Occipital lobe (tissue), 2 donors: ENCODE data around the gene SMAP2. TPM values are rescaled to one million over a fixed set of nuclear protein-coding genes. Genes with fewer than 3 reads are reported as not detected.

Experiments
- DNase-seq: peaks from one replicate; lab custom pipeline; 2025; lab: John Stamatoyannopoulos, UW
- total RNA-seq: library from RNA; depleted of rRNA; stranded (reverse); fragments of >200 nt; gene quantifications from one replicate; pipeline ENCODE4 v1.2.3, GENCODE V29; 2014

The SMAP2 gene
- total RNA-seq, 1 donor from 2014 or later = 24.6 TPM

DNA sequence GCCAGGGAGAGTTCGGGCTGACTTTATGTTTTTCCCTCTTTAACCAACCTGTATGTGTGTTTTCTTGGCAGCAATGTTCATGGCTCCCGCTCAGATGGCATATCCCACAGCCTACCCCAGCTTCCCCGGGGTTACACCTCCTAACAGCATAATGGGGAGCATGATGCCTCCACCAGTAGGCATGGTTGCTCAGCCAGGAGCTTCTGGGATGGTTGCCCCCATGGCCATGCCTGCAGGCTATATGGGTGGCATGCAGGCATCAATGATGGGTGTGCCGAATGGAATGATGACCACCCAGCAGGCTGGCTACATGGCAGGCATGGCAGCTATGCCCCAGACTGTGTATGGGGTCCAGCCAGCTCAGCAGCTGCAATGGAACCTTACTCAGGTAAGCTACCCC lies 43.2 kb downstream of the SMAP2 start:
- DNase-seq = no peak

DNA sequence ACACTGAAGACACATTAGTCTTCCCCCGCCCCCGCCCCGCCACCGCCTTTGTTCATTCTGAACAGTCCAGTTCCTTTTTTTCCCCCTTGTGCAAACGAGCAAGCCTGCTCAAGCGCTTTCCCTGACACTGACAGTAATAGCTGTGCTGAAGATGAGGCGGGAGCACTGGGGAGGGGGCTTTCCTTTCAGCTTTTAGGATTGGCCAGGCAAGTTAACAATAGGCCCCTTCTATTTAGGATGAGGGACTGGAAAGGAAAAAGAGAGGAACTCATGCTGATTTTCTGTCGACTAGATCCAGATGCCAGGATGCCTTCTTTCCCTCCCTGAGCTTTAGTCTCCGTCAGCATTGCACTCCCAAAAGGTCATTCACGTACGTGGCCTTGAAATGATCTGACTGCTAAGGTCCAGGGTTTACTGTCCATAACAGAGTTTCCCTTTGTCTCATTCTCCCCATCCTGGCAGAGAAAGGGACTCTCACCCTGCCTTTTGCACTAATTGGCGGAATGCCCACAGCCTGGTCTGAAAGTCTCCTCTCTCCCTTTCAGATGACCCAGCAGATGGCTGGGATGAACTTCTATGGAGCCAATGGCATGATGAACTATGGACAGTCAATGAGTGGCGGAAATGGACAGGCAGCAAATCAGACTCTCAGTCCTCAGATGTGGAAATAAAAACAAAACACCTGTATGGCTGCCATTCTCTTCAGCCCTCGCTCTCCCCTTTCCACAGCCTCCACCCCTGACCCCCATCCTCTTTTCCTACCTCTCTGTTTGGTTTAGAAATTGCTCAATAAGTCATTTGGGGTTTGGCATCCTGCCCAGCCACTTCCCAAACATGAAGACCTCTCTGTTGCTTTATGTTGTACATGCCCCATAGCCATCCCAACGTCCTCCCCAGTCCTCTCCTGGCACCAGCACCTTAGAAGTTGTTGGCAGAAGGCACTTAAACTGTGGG lies 48.2 kb downstream of the SMAP2 start:
- peak; percentile 23 for DNase-seq

DNA sequence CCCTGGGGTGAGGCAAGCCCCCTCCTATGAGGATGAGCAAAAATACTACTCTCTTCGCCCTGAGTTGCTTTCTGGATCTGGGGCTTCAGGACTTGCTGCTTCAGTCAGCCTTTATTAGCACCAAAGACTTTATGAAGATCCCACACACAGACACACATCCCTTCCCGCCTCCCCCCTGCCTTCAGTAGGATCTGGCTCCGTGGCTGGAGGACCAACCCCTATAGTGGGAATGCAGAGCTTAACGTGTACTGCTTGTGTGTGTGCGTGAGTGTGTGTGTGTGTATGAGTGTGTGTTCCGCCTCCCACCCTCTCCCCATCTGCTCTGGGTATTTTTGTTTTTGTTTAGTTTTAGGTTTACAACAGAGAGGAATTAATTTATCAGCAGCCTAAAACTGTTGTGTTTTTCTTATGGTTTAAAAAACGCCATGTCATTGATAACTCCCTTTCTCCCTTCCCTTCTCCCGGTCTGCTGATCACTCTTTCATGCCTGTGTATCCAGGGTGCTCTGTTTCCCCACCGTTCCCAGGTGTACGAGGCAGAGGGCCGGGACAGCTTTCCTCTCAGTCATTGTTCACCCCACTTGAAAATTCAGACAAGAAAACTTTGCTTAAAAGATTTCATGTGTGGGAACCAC lies 49.2 kb downstream of the SMAP2 start:
- no peak for DNase-seq

DNA sequence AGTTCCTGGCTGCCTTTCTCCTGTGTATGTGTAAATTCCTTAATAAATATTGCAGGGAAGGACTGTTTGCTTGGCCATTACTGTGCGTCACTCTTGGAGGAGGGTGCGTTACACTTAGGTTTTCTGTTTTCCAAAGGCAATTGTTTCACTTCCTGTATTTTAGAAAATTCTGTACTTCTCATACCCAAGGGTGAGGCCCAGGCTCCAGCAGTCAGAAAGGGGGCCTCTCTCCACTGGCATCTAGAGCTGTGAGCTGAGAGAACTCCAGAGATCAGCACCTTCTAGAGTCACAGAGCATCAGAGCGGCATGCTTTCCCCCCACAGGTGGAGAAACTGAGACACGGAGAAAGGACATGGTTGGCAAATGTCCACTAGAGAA lies 49.7 kb downstream of the SMAP2 start:
- no peak for DNase-seq

DNA sequence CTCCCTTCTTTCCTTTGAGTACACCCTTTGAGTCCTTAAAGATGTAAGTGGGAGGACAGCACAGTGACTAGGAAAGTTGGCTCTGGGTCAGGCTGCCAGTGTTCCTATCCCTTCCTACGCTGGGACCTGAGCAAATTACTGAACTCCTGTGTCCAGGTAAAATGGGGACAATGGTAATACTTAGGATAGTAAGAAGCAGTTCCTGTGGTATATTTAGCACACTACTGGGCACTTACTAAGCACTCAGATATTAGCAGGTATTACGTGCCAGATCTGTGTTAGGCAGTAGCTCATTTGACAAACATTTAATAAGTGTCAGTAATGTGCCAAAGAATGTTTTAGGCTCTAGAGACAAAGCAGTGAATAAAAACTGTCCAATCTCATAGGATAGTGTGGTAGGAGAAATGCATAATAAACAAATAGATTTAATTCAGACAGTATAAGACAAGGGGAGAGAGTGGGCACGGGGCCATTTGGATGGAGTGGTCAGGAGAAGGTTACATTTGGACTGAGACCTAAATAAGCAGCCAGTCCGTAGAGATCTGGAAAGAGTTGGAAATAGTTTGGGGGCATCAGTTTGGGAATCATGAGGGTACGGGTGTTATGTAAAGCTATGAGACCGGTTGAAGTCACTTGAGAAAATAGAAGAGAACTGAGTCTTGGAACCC lies 50.6 kb downstream of the SMAP2 start:
- no peak for DNase-seq

DNA sequence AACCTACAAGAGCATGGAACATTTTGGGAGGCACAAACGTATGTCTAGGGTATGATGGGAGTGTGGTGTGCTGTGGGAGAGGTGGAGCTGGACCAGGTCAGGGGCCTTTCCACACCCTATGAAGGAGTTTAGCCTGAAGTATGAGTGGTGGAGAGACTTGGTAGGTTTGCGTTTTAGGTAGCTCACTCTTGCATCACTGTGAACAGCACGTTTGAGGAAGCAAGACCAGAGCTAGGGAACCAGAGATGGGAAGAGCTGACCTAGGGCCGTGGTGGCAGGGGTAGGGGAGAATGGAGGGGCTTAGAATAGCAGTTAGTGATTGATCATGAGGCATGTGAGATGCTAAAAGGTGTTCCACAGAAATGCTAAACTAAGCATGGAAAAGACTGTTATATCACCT lies 51.7 kb downstream of the SMAP2 start:
- DNase-seq = no peak

DNA sequence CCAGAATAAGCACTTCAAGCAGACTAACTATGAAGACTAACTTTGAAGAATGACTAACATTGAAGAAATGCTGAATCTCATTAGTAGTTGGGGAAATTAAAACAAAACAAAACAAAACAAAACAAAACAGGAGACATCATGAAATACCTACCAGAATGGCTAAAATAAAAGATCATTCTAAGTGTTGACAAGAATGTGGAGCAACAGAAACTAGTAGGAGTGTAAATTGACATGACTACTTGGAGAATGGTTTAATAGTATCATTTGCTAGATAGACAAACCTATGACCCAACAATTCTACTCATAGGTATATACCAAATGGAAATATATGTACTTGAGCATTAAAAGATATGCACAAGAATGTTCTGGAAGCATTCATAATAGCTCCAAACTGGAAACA lies 57.9 kb downstream of the SMAP2 start:
- no peak for DNase-seq

DNA sequence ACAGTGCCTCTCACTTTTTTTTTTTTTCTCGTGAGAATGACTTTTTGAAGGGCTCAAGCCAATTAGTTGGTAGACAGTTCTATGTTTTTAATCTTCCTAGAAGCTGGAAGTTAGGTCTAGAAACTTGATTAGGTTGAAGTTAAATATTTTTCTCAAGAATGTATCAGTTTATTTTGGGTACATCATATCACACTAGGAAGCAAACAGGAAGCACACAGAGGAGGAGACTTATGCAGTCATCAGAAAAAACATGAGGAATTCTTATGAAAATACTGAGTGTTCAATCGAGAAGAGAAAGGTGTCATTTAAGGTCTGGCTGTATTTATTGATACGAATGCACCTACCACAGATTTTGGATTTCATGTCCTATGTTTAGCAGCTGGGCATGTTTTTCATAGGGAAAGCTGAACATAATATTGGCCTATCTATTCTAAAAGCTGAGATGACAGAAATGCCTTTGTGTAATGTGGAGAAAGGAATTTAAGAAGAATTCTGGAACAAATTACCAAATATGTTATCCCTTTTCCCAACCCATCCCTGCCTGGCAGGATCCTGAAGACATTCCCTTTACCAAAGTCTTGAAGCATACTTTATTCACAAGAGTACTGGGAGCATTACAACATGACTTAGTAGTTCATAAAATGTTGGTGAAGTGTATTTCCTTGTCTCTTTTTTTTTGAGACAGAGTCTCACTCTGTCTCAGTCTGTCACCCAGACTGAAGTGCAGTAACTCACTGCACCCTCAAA lies 59.3 kb downstream of the SMAP2 start:
- DNase-seq = no peak

DNA sequence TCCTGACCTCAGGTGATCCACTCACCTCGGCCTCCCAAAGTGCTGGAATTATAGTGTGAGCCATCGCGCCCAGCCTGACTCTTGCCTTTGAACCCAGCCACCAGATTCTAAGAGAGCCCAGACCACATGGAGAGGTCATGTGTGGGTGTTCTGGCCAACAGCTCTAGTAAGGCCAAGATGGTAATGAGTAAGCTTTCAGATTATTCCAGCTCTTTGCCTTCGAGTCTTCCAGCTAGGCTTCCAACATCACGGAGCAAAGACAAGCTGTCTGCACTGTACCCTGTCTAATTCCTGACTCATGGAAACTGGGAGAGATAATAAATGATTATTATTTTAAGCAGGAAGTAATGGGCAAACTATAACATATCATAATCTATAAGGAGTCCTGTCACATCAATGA lies 61.9 kb downstream of the SMAP2 start:
- no peak for DNase-seq

DNA sequence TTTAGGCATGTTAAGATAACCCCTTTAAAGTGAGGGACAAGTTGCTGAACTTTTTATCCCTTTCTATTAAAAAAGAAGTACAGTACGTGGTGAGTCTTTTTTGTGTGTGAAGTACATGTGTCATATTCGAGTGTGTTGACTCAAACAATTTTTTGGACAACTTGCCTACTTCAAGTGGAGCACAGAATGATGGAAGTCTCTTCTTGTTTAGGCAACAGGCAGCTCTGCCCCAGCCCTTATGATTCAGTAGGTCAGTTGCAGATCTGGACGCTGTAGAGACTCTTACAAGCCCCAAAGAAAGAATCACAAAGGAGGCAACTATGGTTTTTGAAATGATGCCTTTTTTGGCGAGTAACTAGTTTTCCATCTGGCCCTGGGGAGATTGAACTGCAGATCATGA lies 62.3 kb downstream of the SMAP2 start:
- DNase-seq = no peak

DNA sequence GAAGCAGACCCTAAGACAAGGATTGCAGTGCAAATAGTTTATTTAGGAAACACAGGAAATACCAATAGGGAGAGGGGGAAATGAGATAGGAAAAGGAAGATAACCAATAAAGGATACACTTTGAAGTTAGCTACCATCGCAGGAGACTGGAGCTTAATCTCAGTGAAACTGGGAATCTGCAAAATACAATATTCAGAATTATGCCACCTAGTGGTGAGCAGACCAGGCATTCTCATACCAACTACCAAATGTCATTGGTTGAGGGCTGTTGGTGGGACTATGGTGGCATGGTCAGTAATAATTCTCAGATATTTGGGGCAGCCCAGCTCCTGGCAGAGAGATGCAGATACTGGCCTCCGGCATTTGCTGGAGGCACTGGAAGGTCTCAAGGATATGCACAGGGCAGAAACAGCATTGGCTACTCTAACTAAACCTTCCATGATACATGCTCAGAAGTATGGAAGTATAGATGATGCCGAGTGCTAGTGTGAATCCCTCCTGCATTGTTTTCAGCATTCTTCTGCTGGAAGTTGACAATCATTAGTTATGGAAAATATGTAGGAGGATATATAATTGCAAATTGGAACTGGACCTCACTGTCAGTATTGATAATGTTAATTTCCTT lies 65.0 kb downstream of the SMAP2 start:
- no peak for DNase-seq

DNA sequence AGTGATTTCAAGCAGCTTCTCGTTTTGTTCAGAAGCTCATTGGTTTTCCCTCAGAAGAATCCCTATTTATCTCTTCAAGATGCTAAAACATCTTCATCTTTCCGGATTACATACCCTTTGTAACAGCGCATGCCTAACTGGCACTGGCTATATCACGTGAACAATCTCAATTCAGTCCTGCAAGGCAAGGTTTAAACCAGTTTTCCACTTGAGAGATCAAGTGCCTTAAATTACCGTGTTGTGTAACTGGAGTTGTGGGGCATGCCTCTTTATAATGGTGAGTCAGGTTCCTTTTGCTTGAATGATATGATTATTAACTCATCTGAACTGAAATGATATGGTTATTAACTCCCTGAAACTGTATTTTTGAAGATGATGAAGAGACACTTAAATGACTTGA lies 65.7 kb downstream of the SMAP2 start:
- no peak for DNase-seq

DNA sequence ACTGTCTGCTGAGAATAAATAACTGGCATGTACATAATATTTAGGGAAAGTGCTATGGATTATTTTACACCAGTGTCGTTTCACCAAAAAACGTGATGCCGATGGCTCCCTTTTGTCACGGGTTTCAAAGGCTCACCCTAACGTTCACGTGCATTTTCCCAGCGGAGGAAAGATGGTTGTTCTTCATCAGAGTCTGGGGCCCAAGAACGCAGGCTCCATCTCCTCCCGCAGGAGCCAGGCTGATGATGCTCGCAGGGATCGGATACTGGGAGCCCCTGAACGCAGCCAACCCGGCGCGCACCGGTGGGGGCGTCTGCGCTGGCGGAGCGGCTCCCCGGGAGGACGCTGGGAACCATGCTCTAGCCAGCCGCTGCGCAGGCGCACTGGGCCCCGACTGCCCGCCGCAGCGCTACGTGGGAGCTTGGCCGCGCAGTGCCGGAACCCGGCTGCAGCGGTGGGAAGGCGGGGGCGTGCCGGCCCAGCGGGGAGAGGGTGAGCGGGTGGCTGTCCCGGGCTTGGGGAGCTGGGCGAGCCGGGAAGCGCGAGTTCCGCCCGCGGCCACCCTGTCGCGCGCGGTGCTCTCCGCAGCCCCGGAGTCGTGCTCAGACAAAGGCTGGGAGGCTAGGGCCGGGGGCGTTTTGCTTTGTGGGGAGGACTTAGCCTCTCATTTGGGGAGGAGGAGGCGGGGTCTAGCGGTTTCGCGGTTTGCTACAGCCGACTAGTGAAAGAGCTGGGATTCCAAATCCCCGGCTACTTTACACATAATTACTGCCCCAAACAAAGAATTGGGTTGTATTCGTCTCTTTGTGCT lies 76.4 kb downstream of the SMAP2 start, which contains the start of gene ZFP69B:
Gene ZFP69B, plus strand, starts transcription at position 793 of the 811 bp plus-strand sequence. CDS start 486 bp downstream, outside the sequence.
- DNase-seq = peak; percentile 85

DNA sequence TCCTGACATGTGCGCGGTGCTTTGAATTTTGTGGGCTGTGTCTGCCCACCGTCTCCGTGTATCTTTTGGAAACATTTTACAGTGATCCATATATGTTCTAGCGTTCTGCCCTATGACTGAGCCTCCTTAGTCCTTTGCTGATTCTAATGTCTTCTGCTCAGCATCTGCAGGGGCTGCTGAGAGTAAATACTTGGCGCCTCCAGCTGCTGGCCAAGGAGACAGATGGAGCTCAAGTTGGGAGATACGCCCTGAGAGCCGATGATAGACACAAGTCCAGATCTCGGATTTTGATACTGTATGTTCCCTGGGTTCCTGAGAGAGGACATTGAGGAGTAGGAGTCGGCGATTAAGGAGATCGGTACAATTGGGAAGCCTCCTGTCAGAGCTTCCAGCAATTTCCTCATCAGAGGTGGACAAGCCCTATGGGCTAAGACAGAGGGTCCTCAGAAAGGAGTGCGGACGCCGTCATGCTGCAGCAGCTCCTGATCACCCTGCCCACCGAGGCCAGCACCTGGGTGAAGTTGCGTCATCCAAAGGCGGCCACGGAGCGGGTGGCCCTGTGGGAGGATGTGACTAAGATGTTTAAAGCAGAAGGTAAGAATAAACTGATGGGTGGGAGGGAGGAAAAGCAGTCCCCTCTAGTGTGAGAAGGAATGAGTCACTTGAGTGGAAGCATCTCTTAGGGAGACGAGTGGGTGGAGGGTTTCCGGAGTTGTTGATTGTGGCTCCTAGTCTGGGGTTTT lies 77.1 kb downstream of the SMAP2 start:
- DNase-seq = peak; percentile 49

DNA sequence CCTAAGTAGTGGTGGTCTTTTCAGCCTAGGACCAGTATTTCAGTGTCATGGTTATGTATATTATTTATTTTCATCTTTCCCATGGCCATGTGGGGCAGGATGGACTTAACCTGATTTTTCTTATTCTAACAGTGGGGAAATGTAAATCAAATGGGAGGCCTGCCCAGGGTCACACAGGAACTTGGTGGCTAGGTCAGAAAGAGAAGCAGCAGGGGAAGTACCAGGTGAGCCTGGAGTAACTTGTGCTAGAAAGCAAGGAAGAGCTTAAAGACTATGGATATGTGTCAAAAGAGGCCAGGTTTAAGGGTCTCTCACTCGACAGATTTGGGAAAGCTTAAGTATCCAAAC lies 77.7 kb downstream of the SMAP2 start:
- DNase-seq = no peak

DNA sequence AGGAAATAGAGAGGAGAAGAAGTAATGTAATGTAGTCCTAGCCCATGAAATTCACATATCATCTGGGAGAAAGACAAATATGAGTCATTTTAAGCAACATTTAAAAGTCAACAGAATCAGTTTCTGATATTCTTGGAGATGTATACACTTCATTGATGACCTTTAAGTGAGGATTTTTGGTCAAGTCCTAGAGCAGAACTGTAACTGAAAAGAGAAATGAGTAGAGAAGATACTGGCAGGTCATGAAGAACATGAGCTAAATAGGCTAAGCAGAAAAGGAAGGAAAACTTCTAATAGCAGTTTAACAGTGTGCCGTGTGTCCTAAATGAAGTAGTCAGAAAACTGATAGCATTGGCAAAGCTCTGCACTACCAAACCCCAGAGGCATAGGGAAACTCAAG lies 81.3 kb downstream of the SMAP2 start:
- no peak for DNase-seq

DNA sequence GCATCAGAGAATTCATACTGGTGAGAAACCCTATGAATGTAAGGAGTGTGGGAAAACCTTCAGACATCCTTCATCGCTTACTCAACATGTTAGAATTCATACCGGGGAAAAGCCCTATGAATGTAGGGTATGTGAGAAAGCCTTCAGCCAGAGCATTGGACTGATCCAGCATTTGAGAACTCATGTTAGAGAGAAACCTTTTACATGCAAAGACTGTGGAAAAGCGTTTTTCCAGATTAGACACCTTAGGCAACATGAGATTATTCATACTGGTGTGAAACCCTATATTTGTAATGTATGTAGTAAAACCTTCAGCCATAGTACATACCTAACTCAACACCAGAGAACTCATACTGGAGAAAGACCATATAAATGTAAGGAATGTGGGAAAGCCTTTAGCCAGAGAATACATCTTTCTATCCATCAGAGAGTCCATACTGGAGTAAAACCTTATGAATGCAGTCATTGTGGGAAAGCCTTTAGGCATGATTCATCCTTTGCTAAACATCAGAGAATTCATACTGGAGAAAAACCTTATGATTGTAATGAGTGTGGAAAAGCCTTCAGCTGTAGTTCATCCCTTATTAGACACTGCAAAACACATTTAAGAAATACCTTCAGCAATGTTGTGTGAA lies 89.5 kb downstream of the SMAP2 start:
- no peak for DNase-seq

DNA sequence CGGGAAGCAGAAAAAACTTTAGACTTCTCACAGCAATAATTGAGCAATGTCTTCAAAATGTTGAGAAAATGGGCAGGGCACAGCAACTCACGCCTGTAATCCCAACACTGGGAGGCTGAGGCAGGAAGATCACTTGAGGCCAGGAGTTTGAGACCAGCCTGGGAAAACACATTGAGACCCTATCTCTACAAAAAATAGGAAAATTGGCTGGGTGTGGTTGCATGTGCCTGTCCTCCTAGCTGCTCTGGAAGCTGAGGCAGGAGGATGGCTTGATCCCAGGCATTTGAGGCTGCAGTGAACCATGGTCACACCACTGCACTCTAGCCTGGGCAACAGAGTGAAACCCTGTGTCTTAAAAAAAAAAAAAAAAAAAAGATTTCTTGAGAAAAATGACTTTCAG lies 95.8 kb downstream of the SMAP2 start:
- DNase-seq = no peak
